Measurements from ENCODE around the gene ZNF76. TPM values are rescaled to one million over a fixed set of nuclear protein-coding genes. Genes with fewer than 3 reads are reported as not detected.
A peak's percentile ranks its signal among the peaks of the same experiment; 100 is the strongest.

Gene ZNF76
- total RNA-seq, 3 donors from 2014 or later, result 33.2 to 42.6 (median 36.2) TPM

GRCh38 chr6:35341557-35341956 is 82.0 kb downstream of the ZNF76 start:
- TF ChIP-seq CTCF (IDR thresholded peaks at IDR 0.05), result no peak
- peaks cover 24% of the 10 kb centered on the region for H3K4me1 ChIP-seq (ENCODE audit: low read depth)
- H3K9me3 ChIP-seq, result no peaks in the 10 kb centered on the region
- DNase-seq (no peak), ATAC-seq (no peak)
- H3K36me3 ChIP-seq (ENCODE audit: low read depth), result no peaks in the 10 kb centered on the region
- no peak overlapping the region for H3K4me3 ChIP-seq
- intact Hi-C loops (cut with DNase I, micrococcal nuclease), result loop anchor here (5.0 kb wide), 1 partner anchor 106 kb away; no protein-coding TSS in a partner anchor

- Histone ChIP-seq H3K4me3 (peak within 1 kb of the TSS; percentile 50), H3K9me3 (no peaks in the 10 kb centered on the region), H3K4me1 (ENCODE audit: low read depth) (peaks cover 24% of the 10 kb centered on the region), H3K36me3 (ENCODE audit: low read depth) (no peaks in the 10 kb centered on the region)
- peak; percentile 98 for TF ChIP-seq CTCF (IDR thresholded peaks at IDR 0.05)
- DNase-seq, result peak; percentile 98 to 100 (median 99)
- intact Hi-C loops (cut with DNase I, micrococcal nuclease), result loop anchor here (5.0 kb wide), 1 partner anchor 105 kb away; no protein-coding TSS in a partner anchor
- ATAC-seq, result peak; percentile 100
Observed at GRCh38 chr6:35342258-35343091, 82.9 kb downstream of the ZNF76 start, which contains the start of gene PPARD. TSS of gene PPARD (plus strand) at chr6:35342558. CDS start at chr6:35411088, 68,530 bp downstream.

GRCh38 chr6:35343092-35343834 is 83.7 kb downstream of the ZNF76 start:
- no peak for TF ChIP-seq CTCF (IDR thresholded peaks at IDR 0.05)
- peak; percentile 1 for ATAC-seq
- intact Hi-C loops (cut with DNase I, micrococcal nuclease), result loop anchor here (5.0 kb wide), 1 partner anchor 104 kb away; no protein-coding TSS in a partner anchor

GRCh38 chr6:35343835-35344550 is 84.5 kb downstream of the ZNF76 start:
- DNase-seq, result no peak
- intact Hi-C loops (cut with DNase I, micrococcal nuclease), result loop anchor here (5.0 kb wide), 1 partner anchor 103 kb away; no protein-coding TSS in a partner anchor
- Histone ChIP-seq H3K4me3 (no peak overlapping the region), H3K9me3 (no peaks in the 10 kb centered on the region), H3K4me1 (ENCODE audit: low read depth) (peaks cover 24% of the 10 kb centered on the region), H3K36me3 (ENCODE audit: low read depth) (no peaks in the 10 kb centered on the region)
- TF ChIP-seq CTCF (IDR thresholded peaks at IDR 0.05), result no peak
- ATAC-seq, result no peak

More at GRCh38 chr6:35343092-35343834, 83.7 kb downstream of the ZNF76 start:
- no peaks in the 10 kb centered on the region for H3K9me3 ChIP-seq
- peak; percentile 51 to 68 (median 52) for DNase-seq
- peaks cover 24% of the 10 kb centered on the region for H3K4me1 ChIP-seq (ENCODE audit: low read depth)
- H3K4me3 ChIP-seq, result peak overlapping the region; percentile 50
- H3K36me3 ChIP-seq (ENCODE audit: low read depth), result no peaks in the 10 kb centered on the region

Other genes starting within 250 kb of the ZNF76 start
- gene TCP11, start 118.4 kb upstream of the ZNF76 start, total RNA-seq, result not detected
- 10 to 100 TPM in 1 of 3 donors, under 1 TPM in 2; 0.14 to 11.6 (median 0.26) TPM for gene SCUBE3, start 45.8 kb upstream of the ZNF76 start, total RNA-seq
- gene DEF6, start 38.1 kb downstream of the ZNF76 start, total RNA-seq, result 10 to 100 TPM in 2 of 3 donors, 1 to 10 TPM in 1; 7.4 to 15.1 (median 13.7) TPM
- gene PPARD, start 82.8 kb downstream of the ZNF76 start, total RNA-seq, result 10 to 100 TPM; 44.4 to 66.7 (median 65.6) TPM
- 1 to 10 TPM; 4.1 to 5.0 (median 4.4) TPM for gene FANCE, start 192.6 kb downstream of the ZNF76 start, total RNA-seq
- 1,000 to 10,000 TPM in 1 of 3 donors, 100 to 1,000 TPM in 2; 849 to 1,069 (median 985) TPM for gene RPL10A, start 208.7 kb downstream of the ZNF76 start, total RNA-seq
- gene TEAD3, start 237.3 kb downstream of the ZNF76 start, total RNA-seq, result 10 to 100 TPM; 28.3 to 98.0 (median 28.8) TPM

All from mucosa of descending colon (tissue), 3 donors.